HL-60 (cell line): ENCODE data around the gene SLC4A9.
"Not testable (repeated sequence)": the region's sequence is repeated elsewhere in the genome, so short reads cannot be mapped to it uniquely, and the experiment has no call there.

Experiments
- DNase-seq, 2 experiments: peaks; one replicate each; pipeline ENCODE4 v3.0.0-alpha.2; 2010 to 2020; ENCODE audit warnings: low read depth in 1 of 2, low spot score in 1 of 2
- H3K27ac ChIP-seq: fragments of 250-450 bp; sonication (Bioruptor Pico); replicated peaks from 2 replicates; pipeline ENCODE4 v1.5.1; 2020; ENCODE audit warnings: mild to moderate bottlenecking, moderate library complexity
- H3K27me3 ChIP-seq: fragments of 250-450 bp; sonication (Bioruptor Pico); 2 replicates; pipeline ENCODE4 v1.5.1; 2021; ENCODE audit warnings: mild to moderate bottlenecking, moderate library complexity; ENCODE audit not compliant: insufficient read depth, poor library complexity, severe bottlenecking
- H3K4me3 ChIP-seq: replicated peaks from 2 replicates; pipeline ENCODE4 v1.5.1; 2011; ENCODE audit warnings: mild to moderate bottlenecking, control low read depth, low read length; ENCODE audit not compliant: insufficient read depth
- GABPA ChIP-seq: IDR thresholded peaks from 2 replicates; pipeline ENCODE4 v1.6.1; 2012; ENCODE audit warnings: low read depth
- POLR2AphosphoS5 ChIP-seq: IDR thresholded peaks from 2 replicates; pipeline ENCODE4 v1.6.1; 2012; ENCODE audit warnings: low read depth
- REST ChIP-seq: IDR thresholded peaks from 2 replicates; pipeline ENCODE4 v1.6.1; 2012; ENCODE audit warnings: low read depth; ENCODE audit not compliant: insufficient replicate concordance
- SPI1 ChIP-seq: IDR thresholded peaks from 2 replicates; pipeline ENCODE4 v1.6.1; 2012; ENCODE audit warnings: low read depth, mild to moderate bottlenecking, borderline replicate concordance
- TF ChIP-seq, protein P1 (sequence below): IDR thresholded peaks from one replicate; pipeline ENCODE4 v1.5.1; 2011; ENCODE audit warnings: low read length, control low read depth, inconsistent platforms; ENCODE audit not compliant: insufficient read depth

The SLC4A9 gene

GRCh38 chr5:140342287-140342686, 17.7 kb upstream of the SLC4A9 start:
- peak; percentile 66 to 93 for DNase-seq
- no peaks in the 10 kb centered on the region for H3K27me3 ChIP-seq
- H3K27ac ChIP-seq: peak overlapping the region; percentile 70
- H3K4me3 ChIP-seq: no peak overlapping the region
- TF ChIP-seq REST: peak; percentile 31
- TF ChIP-seq, protein P1, sequence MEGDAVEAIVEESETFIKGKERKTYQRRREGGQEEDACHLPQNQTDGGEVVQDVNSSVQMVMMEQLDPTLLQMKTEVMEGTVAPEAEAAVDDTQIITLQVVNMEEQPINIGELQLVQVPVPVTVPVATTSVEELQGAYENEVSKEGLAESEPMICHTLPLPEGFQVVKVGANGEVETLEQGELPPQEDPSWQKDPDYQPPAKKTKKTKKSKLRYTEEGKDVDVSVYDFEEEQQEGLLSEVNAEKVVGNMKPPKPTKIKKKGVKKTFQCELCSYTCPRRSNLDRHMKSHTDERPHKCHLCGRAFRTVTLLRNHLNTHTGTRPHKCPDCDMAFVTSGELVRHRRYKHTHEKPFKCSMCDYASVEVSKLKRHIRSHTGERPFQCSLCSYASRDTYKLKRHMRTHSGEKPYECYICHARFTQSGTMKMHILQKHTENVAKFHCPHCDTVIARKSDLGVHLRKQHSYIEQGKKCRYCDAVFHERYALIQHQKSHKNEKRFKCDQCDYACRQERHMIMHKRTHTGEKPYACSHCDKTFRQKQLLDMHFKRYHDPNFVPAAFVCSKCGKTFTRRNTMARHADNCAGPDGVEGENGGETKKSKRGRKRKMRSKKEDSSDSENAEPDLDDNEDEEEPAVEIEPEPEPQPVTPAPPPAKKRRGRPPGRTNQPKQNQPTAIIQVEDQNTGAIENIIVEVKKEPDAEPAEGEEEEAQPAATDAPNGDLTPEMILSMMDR: no peak
- TF ChIP-seq SPI1: peak; percentile 76; the same call in 1 of the 2 replicates
- TF ChIP-seq GABPA: peak; percentile 81
- TF ChIP-seq POLR2AphosphoS5: peak; percentile 83

DNA sequence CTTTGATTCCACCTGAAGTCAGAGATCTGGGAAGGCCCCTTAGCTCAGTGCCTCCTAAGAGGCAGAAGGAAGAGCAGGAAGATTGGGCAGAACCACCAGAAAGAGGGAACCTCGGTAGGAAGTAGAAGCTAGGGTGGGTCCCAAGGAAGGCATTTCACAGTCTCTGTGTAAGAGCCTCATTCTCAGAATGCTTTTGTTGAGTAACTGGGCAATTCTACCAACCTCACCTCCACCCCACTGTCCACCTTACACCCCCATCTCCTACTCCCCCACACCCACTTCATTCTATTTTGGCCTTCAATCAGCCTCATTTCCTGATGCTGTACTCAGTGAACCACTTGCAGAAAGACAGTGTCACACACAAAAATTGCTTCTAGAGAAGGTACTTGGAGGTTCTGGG, 17.1 kb upstream of the SLC4A9 start:
- Histone ChIP-seq H3K4me3 (no peak overlapping the region), H3K27ac (peak overlapping the region; percentile 70), H3K27me3 (no peaks in the 10 kb centered on the region)
- TF ChIP-seq, protein P1: no peak
- TF ChIP-seq GABPA: no peak
- no peak for TF ChIP-seq REST
- TF ChIP-seq POLR2AphosphoS5: no peak
- DNase-seq: peak in 1 of 2 experiments; percentile 42

GRCh38 chr5:140343849-140344248, 16.1 kb upstream of the SLC4A9 start:
- not testable (repeated sequence) for H3K4me3 ChIP-seq, H3K27ac ChIP-seq, DNase-seq, H3K27me3 ChIP-seq

- DNase-seq: no peak
- Histone ChIP-seq H3K4me3 (peak overlapping the region; percentile 77), H3K27ac (no peak overlapping the region), H3K27me3 (no peaks in the 10 kb centered on the region)
- no peak for TF ChIP-seq REST
- no peak for TF ChIP-seq GABPA
- TF ChIP-seq, protein P1: no peak
- TF ChIP-seq SPI1: no peak
- no peak for TF ChIP-seq POLR2AphosphoS5
Observed at GRCh38 chr5:140344683-140345423, 15.1 kb upstream of the SLC4A9 start.
